Body of pancreas (tissue), 4 donors: ENCODE results near the gene TEP1. TPM values are rescaled to one million over a fixed set of nuclear protein-coding genes. Genes with fewer than 3 reads are reported as not detected.

ENCODE experiments used
- ATAC-seq: fragments of 150-250 bp; one replicate; pipeline ENCODE4 v1.9.1; 2016
- DNase-seq, 4 donors: peaks; one replicate each; pipeline ENCODE4 v3.0.0-alpha.2; 2019
- H3K27ac ChIP-seq, 4 donors: fragments of 200-600 bp; sonication (generic); 1 replicate in 3 of 4; 2 replicates in 1 of 4; pipeline versions ENCODE4 v1.5.1 to v1.6.1; 2016 to 2019; ENCODE audit warnings: mild to moderate bottlenecking in 1 of 4, mixed read lengths in 1 of 4, moderate library complexity in 1 of 4
- H3K27me3 ChIP-seq, 2 donors: fragments of 200-600 bp; sonication (generic); one replicate each; pipeline ENCODE4 v1.6.0; 2016; ENCODE audit warnings: mild to moderate bottlenecking in 1 of 2
- H3K36me3 ChIP-seq, 2 donors: fragments of 200-600 bp; sonication (generic); replicated peaks in 1 of 2; 2 replicates each; pipeline ENCODE4 v1.5.1; 2016; ENCODE audit warnings: low read depth in 2 of 2; ENCODE audit not compliant: insufficient read depth in 1 of 2
- H3K4me1 ChIP-seq: fragments of 200-600 bp; sonication (generic); one replicate; pipeline ENCODE4 v1.6.0; 2016
- H3K4me3 ChIP-seq, 2 donors: fragments of 200-600 bp; sonication (generic); 1 replicate in 1 of 2; 2 replicates in 1 of 2; pipeline ENCODE4 v1.5.1; 2016 to 2019
- H3K9me3 ChIP-seq, 3 donors: fragments of 200-600 bp; sonication (generic); 1 replicate in 2 of 3; 2 replicates in 1 of 3; pipeline ENCODE4 v1.5.1; 2016
- CTCF ChIP-seq, 7 experiments: fragments of 450-650 bp in 4 of 7; fragments of 200-600 bp in 3 of 7; sonication (generic) in 3 of 7; IDR thresholded peaks; one replicate each; pipeline ENCODE4 v1.5.1; 2016 to 2019; ENCODE audit warnings: antibody characterized with exemption in 7 of 7
- POLR2A ChIP-seq, 3 donors: fragments of 450-650 bp; IDR thresholded peaks; one replicate each; pipeline ENCODE4 v1.6.1; 2016; ENCODE audit warnings: antibody characterized with exemption in 3 of 3, mild to moderate bottlenecking in 2 of 3
- WGBS, 2 donors: methylation state at CpG; one replicate each; pipeline ENCODE4 v1.1.5; 2017; 5-methylcytosine and 5-hydroxymethylcytosine counted together
- intact Hi-C: fragments of 100-400 bp; cut with DNase I; formaldehyde crosslinking; loops from one replicate; pipeline ENCODE4 v1.15.1; 2023
- total RNA-seq, 2 donors: library from RNA; depleted of rRNA; stranded (reverse); fragments of >200 nt; gene quantifications; one replicate each; pipeline ENCODE4 v1.1.0, GENCODE V29; 2016

TEP1 gene
- total RNA-seq, 2 donors from 2014 or later = 32.3 to 35.3 TPM

- H3K9me3 ChIP-seq = no peaks in the 10 kb centered on the region
- H3K4me3 ChIP-seq = no peak overlapping the region
- no peak for DNase-seq
- TF ChIP-seq POLR2A (IDR thresholded peaks at IDR 0.05) (no peak), CTCF (IDR thresholded peaks at IDR 0.05) (no peak)
- H3K27ac ChIP-seq = no peak overlapping the region
- no peak for ATAC-seq
- H3K4me1 ChIP-seq = no peaks in the 10 kb centered on the region
- peaks cover 11 to 65% of the 10 kb centered on the region in 2 donors for H3K36me3 ChIP-seq
- WGBS, 2 donors = 93 to 94% methylated on average over 5 of the region's 5 CpGs
- H3K27me3 ChIP-seq = no peaks in the 10 kb centered on the region
- intact Hi-C loops = no loop called here
Measured at GRCh38 chr14:20384886-20385285, 28.4 kb downstream of the TEP1 start.

GRCh38 chr14:20384321-20384720 lies 29.0 kb downstream of the TEP1 start:
- 85 to 100% methylated on average over 7 of the region's 7 CpGs for WGBS, 2 donors
- Histone ChIP-seq H3K36me3 (peaks cover 6 to 65% of the 10 kb centered on the region in 2 donors), H3K27me3 (no peaks in the 10 kb centered on the region), H3K27ac (no peak overlapping the region), H3K9me3 (no peaks in the 10 kb centered on the region), H3K4me3 (no peak overlapping the region), H3K4me1 (no peaks in the 10 kb centered on the region)
- DNase-seq (no peak), ATAC-seq (no peak)
- intact Hi-C loops = no loop called here
- TF ChIP-seq POLR2A (IDR thresholded peaks at IDR 0.05) = no peak
- no peak for TF ChIP-seq CTCF (IDR thresholded peaks at IDR 0.05)

GRCh38 chr14:20383636-20384035 lies 29.7 kb downstream of the TEP1 start:
- Histone ChIP-seq H3K4me1 (no peaks in the 10 kb centered on the region), H3K27me3 (no peaks in the 10 kb centered on the region), H3K9me3 (no peaks in the 10 kb centered on the region), H3K36me3 (peaks cover 6 to 71% of the 10 kb centered on the region in 2 donors), H3K27ac (no peak overlapping the region), H3K4me3 (no peak overlapping the region)
- 85 to 94% methylated on average over 4 to 5 of the region's 5 CpGs for WGBS, 2 donors
- ATAC-seq (no peak), DNase-seq (no peak)
- TF ChIP-seq POLR2A (IDR thresholded peaks at IDR 0.05) (no peak), CTCF (IDR thresholded peaks at IDR 0.05) (no peak)
- intact Hi-C loops = no loop called here

DNA sequence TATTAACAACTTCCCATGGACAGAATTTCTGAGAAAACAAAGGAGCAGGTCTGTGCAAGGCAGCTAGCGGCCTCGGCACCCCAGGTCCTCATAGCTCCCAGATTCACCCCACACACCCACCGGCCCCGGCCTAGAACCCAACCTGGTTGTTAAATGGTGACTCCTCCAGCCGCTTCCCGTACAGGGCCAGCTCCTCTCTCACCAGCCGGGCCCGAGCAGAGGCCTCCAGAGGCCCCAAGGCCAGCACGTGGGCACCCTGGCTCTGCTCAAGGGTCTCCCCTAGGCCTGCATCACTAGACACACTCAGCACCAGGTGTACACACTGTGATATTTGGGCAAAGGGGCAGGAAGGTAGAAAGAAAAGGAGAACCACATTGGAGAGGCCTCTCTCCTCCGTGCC lies 30.3 kb downstream of the TEP1 start:
- TF ChIP-seq CTCF (IDR thresholded peaks at IDR 0.05) (no peak), POLR2A (IDR thresholded peaks at IDR 0.05) (no peak)
- Histone ChIP-seq H3K27ac (no peak overlapping the region), H3K9me3 (no peaks in the 10 kb centered on the region), H3K4me1 (no peaks in the 10 kb centered on the region), H3K36me3 (peaks cover 6 to 73% of the 10 kb centered on the region in 2 donors), H3K4me3 (no peak overlapping the region), H3K27me3 (no peaks in the 10 kb centered on the region)
- no peak for DNase-seq
- intact Hi-C loops = no loop called here
- 91 to 95% methylated on average over 6 to 10 of the region's 10 CpGs for WGBS, 2 donors
- ATAC-seq = no peak

DNA sequence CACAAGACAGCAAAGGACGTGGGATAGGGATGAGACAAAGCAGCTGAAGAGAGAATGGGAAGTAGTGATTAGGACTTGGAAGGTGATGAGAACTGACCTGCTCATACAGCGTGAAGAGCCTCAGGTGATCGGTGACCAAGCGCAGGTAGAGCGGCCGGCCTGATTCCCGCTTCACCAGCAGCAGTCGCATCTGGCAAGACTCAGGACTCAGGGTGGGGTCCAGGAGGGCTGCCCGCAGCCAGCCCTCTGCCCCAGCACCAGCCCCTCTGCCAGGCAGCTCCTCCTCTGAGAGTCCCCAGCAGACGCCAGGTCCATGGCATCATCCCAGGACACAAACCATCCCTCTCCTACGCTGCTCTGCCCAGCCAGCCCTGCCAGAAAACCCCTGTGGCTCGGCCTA lies 30.8 kb downstream of the TEP1 start:
- H3K27ac ChIP-seq = no peak overlapping the region
- WGBS, 2 donors = 93 to 95% methylated on average over 10 to 12 of the region's 12 CpGs
- no peaks in the 10 kb centered on the region for H3K4me1 ChIP-seq
- intact Hi-C loops = no loop called here
- H3K9me3 ChIP-seq = no peaks in the 10 kb centered on the region
- TF ChIP-seq POLR2A (IDR thresholded peaks at IDR 0.05) (no peak), CTCF (IDR thresholded peaks at IDR 0.05) (no peak)
- DNase-seq = no peak
- no peak for ATAC-seq
- no peaks in the 10 kb centered on the region for H3K27me3 ChIP-seq
- no peak overlapping the region for H3K4me3 ChIP-seq
- peaks cover 6 to 72% of the 10 kb centered on the region in 2 donors for H3K36me3 ChIP-seq
